BJ (cell line): ENCODE measurements around the gene MCU. TPM values are rescaled to one million over a fixed set of nuclear protein-coding genes. Genes with fewer than 3 reads are reported as not detected.

Experiments
- CTCF ChIA-PET: fragments of 350-600 bp; formaldehyde crosslinking; extraction: SDS; loops from one replicate; lab custom pipeline; 2021; ENCODE audit warnings: antibody characterized with exemption, inconsistent platforms; lab: Yijun Ruan, JAX
- POLR2A ChIA-PET: fragments of 300-600 bp; sonication (Branson Sonifier 250); formaldehyde crosslinking; extraction: SDS; loops from one replicate; lab custom pipeline; 2021; ENCODE audit warnings: antibody characterized with exemption; lab: Charles Lee
- DNase-seq: peaks from one replicate; pipeline ENCODE4 v3.0.0-alpha.2; 2011; ENCODE audit warnings: low read depth
- H3K27me3 ChIP-seq: 2 replicates; pipeline ENCODE4 v1.6.0; 2011; ENCODE audit warnings: low read length; ENCODE audit not compliant: control insufficient read depth, insufficient read depth
- H3K36me3 ChIP-seq: 2 replicates; pipeline ENCODE4 v1.5.1; 2011; ENCODE audit warnings: low read length; ENCODE audit not compliant: control insufficient read depth, insufficient read depth
- H3K4me3 ChIP-seq: 2 replicates; pipeline ENCODE4 v1.5.1; 2011; ENCODE audit warnings: low read depth, mild to moderate bottlenecking, control low read depth, low read length
- polyA plus RNA-seq: library from polyadenylated mRNA; depleted of rRNA; stranded (reverse); fragments of >200 nt; gene quantifications from 2 replicates; pipeline ENCODE4 v1.2.3, GENCODE V29; 2011
- TF ChIP-seq, protein P1 (sequence below): IDR thresholded peaks from 2 replicates; pipeline ENCODE4 v1.5.1; 2011; ENCODE audit warnings: low read depth, mild to moderate bottlenecking, control low read depth, inconsistent platforms, low read length, moderate library complexity; ENCODE audit not compliant: insufficient read depth

Gene MCU
- polyA plus RNA-seq, 1 experiment, result 78.7 TPM

- H3K4me3 ChIP-seq, result no peak overlapping the region
- no peaks in the 10 kb centered on the region for H3K36me3 ChIP-seq
- ChIA-PET POLR2A (no interaction called here), CTCF (no interaction called here)
- TF ChIP-seq, protein P1, sequence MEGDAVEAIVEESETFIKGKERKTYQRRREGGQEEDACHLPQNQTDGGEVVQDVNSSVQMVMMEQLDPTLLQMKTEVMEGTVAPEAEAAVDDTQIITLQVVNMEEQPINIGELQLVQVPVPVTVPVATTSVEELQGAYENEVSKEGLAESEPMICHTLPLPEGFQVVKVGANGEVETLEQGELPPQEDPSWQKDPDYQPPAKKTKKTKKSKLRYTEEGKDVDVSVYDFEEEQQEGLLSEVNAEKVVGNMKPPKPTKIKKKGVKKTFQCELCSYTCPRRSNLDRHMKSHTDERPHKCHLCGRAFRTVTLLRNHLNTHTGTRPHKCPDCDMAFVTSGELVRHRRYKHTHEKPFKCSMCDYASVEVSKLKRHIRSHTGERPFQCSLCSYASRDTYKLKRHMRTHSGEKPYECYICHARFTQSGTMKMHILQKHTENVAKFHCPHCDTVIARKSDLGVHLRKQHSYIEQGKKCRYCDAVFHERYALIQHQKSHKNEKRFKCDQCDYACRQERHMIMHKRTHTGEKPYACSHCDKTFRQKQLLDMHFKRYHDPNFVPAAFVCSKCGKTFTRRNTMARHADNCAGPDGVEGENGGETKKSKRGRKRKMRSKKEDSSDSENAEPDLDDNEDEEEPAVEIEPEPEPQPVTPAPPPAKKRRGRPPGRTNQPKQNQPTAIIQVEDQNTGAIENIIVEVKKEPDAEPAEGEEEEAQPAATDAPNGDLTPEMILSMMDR, result no peak
- no peaks in the 10 kb centered on the region for H3K27me3 ChIP-seq
- no peak for DNase-seq
These were observed 212.9 kb downstream of the MCU start for GRCh38 chr10:72904806-72905205.

DNA sequence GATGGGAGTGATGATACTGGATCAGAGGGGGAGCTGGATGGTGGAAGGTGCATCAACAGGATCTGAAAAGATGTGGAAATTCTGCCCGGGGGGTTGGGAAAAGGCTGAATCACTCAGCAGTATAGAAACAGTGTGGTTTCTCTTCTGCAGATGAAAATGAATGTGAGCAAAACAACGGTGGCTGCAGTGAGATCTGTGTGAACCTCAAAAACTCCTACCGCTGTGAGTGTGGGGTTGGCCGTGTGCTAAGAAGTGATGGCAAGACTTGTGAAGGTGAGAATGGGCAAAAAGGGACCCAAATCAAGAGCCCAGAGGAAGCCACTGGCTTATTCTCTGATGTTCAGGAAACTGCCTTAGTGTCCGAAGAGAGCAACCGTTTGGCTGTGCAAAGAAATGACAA is 214.5 kb downstream of the MCU start:
- TF ChIP-seq, protein P1, result no peak
- no peaks in the 10 kb centered on the region for H3K36me3 ChIP-seq
- H3K27me3 ChIP-seq, result no peaks in the 10 kb centered on the region
- ChIA-PET POLR2A (no interaction called here), CTCF (interaction anchor here (0.8 kb wide), 1 partner anchor 13 kb away, joined by 3 read pairs; no protein-coding TSS in a partner anchor)
- DNase-seq, result no peak
- H3K4me3 ChIP-seq, result no peak overlapping the region

DNA sequence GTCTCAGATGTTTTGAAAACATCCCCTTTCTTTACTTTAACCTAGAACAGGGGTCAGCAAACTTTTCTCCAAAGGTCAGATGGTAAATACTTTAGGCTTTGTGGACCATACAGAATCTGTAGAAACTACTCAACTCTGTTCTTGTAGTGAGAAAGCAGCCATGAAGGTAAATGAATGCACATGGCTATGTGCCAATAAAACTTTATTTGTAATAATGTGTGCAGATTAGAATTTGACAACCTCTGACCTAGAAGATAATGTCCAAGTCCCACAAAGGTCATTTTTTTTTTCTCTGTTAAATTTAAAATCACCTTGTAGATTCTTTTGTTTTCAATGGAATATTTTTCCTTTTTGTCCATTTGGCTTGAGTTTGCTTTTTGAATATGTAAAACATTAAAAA is 218.8 kb downstream of the MCU start:
- Histone ChIP-seq H3K4me3 (no peak overlapping the region), H3K36me3 (no peaks in the 10 kb centered on the region), H3K27me3 (no peaks in the 10 kb centered on the region)
- CTCF ChIA-PET, result no interaction called here
- POLR2A ChIA-PET, result no interaction called here
- TF ChIP-seq, protein P1, result no peak
- DNase-seq, result no peak

GRCh38 chr10:72911758-72912157 is 219.8 kb downstream of the MCU start:
- no peaks in the 10 kb centered on the region for H3K36me3 ChIP-seq
- DNase-seq, result no peak
- no peak overlapping the region for H3K4me3 ChIP-seq
- POLR2A ChIA-PET, result no interaction called here
- CTCF ChIA-PET, result no interaction called here
- H3K27me3 ChIP-seq, result no peaks in the 10 kb centered on the region
- TF ChIP-seq, protein P1, result no peak

GRCh38 chr10:72912736-72913135 is 220.8 kb downstream of the MCU start:
- TF ChIP-seq, protein P1, result no peak
- Histone ChIP-seq H3K36me3 (no peaks in the 10 kb centered on the region), H3K27me3 (no peaks in the 10 kb centered on the region), H3K4me3 (no peak overlapping the region)
- no peak for DNase-seq
- CTCF ChIA-PET, result no interaction called here
- POLR2A ChIA-PET, result no interaction called here
